Fibroblast of skin of back (primary cell): ENCODE data around the gene PCDHA8.
"Not testable (repeated sequence)": the region's sequence is repeated elsewhere in the genome, so short reads cannot be mapped to it uniquely, and the experiment has no call there.

Experiments used
- DNase-seq: peaks from one replicate; pipeline ENCODE4 v3.0.0-alpha.2; 2013

PCDHA8 gene

GRCh38 chr5:140875085-140876065, 34.4 kb downstream of the PCDHA8 start, which contains the start of gene PCDHA12:
Gene PCDHA12 (plus strand): TSS chr5:140875308. CDS start chr5:140875473, 165 bp downstream.
- no peak for DNase-seq

DNA sequence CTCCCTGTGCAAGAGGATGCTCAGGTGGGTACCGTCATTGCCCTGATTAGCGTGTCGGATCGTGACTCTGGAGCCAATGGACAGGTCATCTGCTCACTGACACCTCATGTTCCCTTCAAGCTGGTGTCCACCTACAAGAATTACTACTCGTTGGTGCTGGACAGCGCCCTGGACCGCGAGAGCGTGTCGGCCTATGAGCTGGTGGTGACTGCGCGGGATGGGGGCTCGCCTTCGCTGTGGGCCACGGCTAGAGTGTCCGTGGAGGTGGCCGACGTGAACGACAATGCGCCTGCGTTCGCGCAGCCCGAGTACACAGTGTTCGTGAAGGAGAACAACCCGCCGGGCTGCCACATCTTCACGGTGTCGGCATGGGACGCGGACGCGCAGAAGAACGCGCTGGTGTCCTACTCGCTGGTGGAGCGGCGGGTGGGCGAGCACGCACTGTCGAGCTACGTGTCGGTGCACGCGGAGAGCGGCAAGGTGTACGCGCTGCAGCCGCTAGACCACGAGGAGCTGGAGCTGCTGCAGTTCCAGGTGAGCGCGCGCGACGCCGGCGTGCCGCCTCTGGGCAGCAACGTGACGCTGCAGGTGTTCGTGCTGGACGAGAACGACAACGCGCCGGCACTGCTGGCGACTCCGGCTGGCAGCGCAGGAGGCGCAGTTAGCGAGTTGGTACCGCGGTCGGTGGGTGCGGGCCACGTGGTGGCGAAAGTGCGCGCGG, 35.7 kb downstream of the PCDHA8 start:
- not testable (repeated sequence) for DNase-seq

GRCh38 chr5:140877262-140877581, 36.2 kb downstream of the PCDHA8 start:
- no peak for DNase-seq

DNA sequence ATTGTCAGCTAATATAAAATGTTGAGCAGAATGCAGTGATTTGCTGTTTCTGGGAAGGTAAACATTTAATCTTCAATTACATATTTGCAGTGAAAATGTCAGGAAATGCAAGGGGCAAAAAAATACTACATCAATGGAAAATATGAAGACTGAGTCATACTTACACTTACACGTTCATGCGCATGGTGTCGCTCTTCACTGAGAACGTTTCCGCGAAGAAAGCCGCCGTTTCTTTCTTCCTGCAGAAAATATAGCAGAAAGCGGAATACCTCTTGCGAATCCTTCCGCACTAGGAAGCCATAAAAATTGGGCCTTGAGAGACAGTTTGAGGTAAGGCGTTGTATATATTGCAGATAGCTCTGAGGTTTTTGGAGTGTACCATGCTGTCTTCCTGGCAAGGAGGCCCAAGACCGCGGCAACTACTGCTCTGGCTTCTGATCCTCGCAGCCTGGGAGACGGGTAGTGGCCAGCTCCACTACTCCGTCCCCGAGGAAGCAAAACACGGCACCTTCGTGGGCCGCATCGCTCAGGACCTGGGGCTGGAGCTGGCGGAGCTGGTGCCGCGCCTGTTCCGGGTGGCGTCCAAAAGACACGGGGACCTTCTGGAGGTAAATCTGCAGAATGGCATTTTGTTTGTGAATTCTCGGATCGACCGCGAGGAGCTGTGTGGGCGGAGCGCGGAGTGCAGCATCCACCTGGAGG, 41.1 kb downstream of the PCDHA8 start, which contains the start of gene PCDHA13:
PCDHA13 (plus strand) TSS at position 236 of the 702 bp plus-strand sequence; CDS start at position 381, 145 bp downstream.
- DNase-seq: no peak

GRCh38 chr5:140882591-140882899, 41.6 kb downstream of the PCDHA8 start:
- no peak for DNase-seq

DNA sequence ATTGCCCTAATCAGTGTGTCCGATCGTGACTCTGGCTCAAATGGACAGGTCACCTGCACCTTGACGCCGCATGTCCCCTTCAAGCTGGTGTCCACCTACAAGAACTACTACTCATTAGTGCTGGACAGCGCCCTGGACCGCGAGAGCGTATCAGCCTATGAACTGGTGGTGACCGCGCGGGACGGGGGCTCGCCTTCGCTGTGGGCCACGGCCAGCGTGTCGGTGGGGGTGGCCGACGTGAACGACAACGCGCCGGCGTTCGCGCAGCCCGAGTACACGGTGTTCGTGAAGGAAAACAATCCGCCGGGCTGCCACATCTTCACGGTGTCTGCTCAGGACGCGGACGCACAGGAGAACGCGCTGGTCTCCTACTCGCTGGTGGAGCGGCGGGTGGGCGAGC, 42.4 kb downstream of the PCDHA8 start:
- no peak for DNase-seq

- DNase-seq: no peak
These were observed 43.1 kb downstream of the PCDHA8 start for GRCh38 chr5:140883927-140884697.
